Measurements from ENCODE around the gene SMC5.

DNA sequence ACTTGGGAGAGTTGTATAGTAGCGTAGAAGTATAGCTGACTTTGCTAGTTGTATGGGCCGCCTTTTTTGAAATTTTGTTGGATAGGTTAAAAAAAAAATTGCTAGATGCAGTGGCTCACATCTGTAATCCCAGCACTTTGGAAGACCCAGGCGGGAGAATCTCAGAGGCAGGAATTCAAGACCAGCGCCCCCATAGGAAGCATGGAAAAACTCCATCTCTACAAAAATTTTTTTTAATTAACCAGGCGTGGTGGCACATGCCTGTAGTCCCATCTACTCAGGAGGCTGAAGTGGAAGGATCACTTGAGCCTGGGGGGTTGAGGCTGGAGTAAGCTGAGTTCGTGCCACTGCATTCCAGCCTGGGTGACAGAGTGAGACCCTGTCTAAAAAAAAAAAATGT, 59.2 kb downstream of the SMC5 start:
- TF ChIP-seq, protein P1, sequence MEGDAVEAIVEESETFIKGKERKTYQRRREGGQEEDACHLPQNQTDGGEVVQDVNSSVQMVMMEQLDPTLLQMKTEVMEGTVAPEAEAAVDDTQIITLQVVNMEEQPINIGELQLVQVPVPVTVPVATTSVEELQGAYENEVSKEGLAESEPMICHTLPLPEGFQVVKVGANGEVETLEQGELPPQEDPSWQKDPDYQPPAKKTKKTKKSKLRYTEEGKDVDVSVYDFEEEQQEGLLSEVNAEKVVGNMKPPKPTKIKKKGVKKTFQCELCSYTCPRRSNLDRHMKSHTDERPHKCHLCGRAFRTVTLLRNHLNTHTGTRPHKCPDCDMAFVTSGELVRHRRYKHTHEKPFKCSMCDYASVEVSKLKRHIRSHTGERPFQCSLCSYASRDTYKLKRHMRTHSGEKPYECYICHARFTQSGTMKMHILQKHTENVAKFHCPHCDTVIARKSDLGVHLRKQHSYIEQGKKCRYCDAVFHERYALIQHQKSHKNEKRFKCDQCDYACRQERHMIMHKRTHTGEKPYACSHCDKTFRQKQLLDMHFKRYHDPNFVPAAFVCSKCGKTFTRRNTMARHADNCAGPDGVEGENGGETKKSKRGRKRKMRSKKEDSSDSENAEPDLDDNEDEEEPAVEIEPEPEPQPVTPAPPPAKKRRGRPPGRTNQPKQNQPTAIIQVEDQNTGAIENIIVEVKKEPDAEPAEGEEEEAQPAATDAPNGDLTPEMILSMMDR (IDR thresholded peaks at IDR 0.05): no peak
- TF ChIP-seq POLR2A (IDR thresholded peaks at IDR 0.05) (no peak), EP300 (IDR thresholded peaks at IDR 0.05) (no peak)
